NCI-H774 (cell line): ENCODE data around the gene CLEC2A.

Source experiments
- DNase-seq: peaks from one replicate; lab custom pipeline; 2025; lab: John Stamatoyannopoulos, UW

The CLEC2A gene

GRCh38 chr12:9933958-9934357 lies 1.8 kb upstream of the CLEC2A start:
- no peak for DNase-seq

GRCh38 chr12:9931245-9931644 lies 925 bp downstream of the CLEC2A start:
- DNase-seq, result no peak

DNA sequence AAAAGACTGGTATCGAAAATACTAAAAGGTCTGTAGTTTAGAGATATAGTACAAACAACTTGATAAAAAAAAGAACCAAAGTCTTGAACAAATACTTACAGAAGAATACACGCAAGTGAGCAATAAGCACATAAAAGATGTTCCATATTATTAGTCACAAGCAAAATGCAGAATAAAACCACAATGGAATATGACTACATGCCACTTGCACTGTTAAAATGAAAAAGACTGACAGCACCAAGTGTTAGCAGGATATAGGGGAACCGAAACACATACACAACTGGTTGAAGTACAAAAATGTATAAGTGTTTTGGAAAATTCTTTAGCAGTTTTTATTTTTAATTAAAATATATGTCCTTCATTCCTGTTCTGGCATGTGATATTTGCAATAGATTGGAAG lies 3.6 kb downstream of the CLEC2A start:
- no peak for DNase-seq

GRCh38 chr12:9926876-9927275 lies 5.3 kb downstream of the CLEC2A start:
- no peak for DNase-seq

DNA sequence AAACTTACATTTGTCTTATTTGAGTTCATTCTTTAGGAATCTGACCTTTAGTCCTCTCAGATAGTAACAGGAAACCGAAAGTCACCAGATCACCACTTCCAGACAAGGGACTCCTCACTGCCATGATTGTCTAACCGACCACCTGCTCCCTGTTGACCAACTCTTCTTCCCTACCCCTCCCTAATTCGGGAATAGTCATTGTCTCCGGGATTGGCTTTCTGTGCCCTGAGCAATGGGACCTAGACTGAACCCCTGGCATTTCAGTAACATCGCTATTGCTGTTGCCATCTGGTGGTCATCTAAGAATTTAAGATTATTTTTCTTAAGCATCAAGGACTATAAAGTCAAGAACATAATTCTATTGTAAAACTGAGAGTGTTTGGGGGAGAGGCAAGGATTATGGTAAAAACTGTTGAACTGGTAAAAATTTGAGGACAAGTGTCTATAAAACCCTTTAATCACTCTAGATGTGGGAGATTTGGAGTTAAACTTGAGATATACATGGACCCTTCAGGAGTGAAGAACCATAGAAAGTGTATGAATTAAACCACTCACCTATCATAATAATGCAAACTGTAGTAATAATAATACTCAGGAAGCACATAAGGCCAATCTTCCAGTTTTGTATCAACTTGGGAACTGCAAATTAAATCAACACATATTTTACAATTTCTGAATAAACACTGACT lies 6.3 kb downstream of the CLEC2A start:
- DNase-seq, result no peak

DNA sequence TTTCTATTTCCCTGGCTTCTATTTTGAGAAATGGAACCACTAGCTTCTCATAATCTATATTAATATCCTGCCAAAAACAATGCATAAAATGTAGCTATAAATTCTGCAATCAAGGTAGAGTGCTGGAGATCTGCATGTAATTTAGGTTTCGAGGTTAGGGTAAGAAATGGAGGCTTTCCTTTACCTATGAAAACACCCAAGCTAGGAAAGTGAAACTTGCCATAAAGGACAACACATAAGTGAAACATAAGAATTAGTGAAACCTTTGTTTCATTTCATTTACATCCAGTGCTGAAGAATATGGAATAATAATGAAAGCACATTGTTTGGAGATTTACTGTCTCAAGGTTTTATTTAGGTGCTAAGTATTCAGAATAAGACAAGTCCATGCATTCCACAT lies 9.7 kb downstream of the CLEC2A start:
- DNase-seq, result no peak

GRCh38 chr12:9920451-9920850 lies 11.7 kb downstream of the CLEC2A start:
- DNase-seq, result no peak

DNA sequence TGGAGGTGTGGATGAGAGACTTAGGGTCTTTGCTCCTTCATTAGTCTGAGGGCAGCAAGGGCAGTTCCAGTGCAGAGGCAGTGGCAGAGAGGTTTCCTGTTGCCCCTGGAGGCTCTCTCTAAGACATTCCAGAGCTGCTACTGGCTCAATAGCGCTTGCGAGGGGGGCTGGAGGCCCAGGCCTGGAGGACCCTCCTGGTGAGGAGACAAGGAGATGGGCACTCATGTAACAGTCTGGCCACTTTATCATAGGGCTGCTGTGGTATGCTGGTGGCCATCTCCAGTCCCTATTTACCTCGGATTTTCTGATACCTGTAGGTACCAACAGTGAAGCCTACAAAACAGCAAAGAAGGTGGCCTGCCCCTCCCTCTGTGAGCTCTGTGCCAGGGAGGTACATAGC lies 12.7 kb downstream of the CLEC2A start:
- DNase-seq, result no peak

DNA sequence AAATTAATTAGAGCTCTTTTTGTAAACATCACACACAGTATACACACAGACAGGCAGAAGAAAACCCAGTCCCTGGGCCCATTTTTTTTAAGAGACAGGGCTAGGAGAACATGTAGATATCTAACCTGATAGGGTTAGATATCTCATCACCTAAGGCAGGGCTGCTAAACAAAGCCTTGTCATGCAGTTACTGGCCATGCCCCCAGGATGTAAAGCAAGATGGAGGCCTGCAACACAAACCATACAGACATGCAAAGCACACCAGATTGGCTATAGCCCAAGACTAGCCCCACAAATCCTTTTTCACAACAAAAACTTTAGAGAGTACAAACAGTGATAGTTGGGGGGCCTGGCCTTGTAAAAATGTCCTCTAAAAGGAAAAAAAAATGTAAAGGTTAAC lies 20.5 kb downstream of the CLEC2A start:
- no peak for DNase-seq

GRCh38 chr12:9910716-9911421 lies 21.3 kb downstream of the CLEC2A start:
- no peak for DNase-seq

- DNase-seq, result no peak
Observed at GRCh38 chr12:9909724-9910123, 22.4 kb downstream of the CLEC2A start.

GRCh38 chr12:9908350-9908749 lies 23.8 kb downstream of the CLEC2A start:
- no peak for DNase-seq

DNA sequence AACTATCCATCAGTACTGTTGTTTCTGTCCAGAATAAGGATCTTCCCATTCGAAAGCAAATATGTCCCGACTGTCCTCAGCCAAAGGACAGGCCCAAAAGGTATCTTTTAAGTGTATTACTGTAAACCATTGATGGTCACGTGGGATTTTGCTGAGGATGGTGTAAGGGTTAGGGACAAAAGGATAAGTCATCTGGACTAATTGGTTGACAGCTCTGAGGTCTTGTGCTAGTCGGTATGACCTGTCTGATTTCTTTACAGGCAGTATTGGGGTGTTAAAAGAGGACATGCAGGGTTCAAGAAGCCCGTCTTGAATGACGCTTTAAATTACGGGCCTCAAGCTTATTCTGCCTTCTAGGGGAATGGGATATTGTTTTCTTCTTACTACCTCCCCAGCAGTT lies 24.4 kb downstream of the CLEC2A start:
- DNase-seq, result no peak

- DNase-seq, result no peak
Observed at GRCh38 chr12:9906873-9907272, 25.3 kb downstream of the CLEC2A start.

- DNase-seq, result no peak
Observed at GRCh38 chr12:9902539-9903228, 29.5 kb downstream of the CLEC2A start.

DNA sequence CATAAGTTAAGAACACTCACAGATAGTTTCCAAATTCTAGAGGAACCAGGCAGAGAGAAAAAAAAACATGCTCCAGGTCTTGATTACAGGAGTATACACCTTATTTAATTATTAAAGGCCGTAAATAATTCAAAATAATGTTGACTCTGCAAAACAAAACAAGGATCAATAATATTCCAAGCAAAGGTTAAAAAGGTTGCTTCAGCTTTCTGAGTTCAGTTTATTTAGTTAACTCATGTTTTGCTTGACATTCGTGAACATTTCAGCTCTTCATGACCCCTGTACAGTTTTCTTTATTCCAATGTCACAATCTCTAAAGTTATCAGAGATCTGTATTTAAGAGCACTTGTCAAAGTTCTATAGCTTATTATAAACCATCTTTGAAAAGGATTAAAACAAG lies 31.2 kb downstream of the CLEC2A start:
- DNase-seq, result no peak

GRCh38 chr12:9899209-9899608 lies 33.0 kb downstream of the CLEC2A start:
- no peak for DNase-seq

GRCh38 chr12:9897535-9897934 lies 34.6 kb downstream of the CLEC2A start:
- DNase-seq, result no peak

DNA sequence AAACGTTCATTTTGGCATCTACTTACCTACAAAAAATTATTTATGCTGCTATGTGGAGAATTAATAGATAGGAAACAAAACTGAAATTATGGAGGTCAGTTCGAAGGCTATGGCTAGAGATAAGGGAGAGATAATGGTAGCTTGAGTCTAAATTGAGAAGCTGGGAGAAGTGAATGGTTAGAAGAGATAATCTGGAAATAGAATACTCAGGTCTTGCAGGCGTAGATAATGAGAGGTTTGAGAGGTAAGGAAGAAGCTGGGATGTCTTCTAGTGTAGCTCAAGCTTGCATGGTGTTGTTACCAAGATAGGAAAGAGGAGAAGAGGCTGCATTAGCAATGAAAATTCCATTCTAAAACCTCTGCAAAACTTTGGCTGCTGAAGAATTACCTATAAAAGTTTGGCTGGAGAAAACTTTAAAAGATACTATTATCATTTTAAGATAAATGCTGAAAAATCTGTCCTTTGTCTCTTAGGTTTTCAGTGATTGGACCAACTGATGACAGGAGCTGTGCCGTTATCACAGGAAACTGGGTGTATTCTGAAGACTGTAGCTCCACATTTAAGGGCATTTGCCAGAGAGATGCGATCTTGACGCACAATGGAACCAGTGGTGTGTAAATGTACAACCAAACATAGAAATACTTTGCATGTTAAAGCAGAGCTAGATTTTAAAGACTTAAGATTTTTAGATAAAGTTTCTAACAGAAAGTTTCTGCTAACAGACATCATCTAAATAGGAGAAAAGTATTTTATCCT lies 36.8 kb downstream of the CLEC2A start:
- DNase-seq, result no peak

DNA sequence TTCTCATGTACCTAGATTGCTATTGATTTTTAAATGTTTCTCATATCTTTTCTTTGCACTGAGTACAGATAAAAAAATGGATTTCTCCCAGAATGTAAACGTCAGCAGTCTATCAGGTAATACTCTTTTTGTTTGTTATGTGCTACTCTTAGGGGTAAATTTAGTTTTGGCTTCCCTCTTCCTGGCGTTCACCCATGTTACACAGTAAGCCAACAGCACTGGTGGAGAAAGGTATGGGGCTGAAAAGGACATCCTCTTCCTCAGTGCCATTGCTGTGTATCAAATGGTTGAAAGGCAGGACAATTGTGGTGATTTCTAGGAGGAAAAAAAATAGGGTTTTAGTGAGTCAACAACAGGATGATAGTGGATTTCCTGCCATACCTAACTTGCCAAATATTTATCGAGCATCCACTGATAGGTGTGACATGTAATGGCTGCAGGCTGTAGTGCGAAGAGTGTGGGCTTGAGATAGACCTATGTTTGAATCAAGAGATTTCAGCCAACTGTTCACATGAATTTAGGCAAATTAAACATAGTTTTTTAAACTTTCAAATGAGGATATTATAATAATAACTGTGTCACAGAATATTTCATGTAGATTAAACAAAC lies 43.4 kb downstream of the CLEC2A start:
- no peak for DNase-seq

DNA sequence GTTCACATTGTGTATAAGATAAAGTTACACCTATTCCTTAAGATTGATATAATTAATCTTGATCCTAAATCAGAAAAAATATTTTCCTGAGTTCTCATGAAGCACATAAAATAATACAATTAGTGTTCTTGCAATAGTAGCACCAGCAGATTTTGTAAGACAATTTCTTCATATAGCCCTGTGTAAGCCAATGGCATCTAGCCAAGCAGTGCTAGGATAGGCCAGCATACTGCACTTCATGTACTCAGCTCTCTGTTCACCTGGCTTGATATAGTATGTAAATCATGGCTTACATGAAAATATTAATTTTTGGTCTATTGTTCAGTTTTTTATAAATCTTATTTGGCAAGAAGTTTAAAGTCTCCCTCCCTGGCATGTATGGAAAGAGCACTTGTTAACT lies 49.0 kb downstream of the CLEC2A start:
- DNase-seq, result no peak

DNA sequence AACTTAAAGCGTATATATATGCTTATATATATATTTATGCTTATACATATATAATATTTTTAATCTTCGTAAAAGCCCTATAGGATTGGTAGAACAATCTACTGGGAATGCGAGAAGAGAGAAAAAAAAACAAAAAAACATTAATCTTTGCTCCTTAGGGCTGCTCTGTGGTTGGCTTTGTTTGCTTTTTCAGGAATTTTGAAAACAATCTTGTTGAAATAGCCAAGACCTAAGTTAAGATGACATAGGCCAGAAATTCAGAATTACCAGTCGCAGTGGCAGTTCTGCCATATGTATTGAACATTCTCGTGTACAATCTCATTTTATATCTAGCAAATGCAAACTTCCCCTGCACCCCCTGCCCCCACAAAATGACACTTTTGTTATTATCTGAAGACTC lies 50.2 kb downstream of the CLEC2A start:
- no peak for DNase-seq
